Stimulated activated CD4-positive, alpha-beta T cell treated with anti-CD3 and anti-CD28 coated beads, Interleukin-4, amount 100 ng/mL, for 4 hours (primary cell): ENCODE data around the gene SERINC5.
"Not testable (repeated sequence)": the region's sequence is repeated elsewhere in the genome, so short reads cannot be mapped to it uniquely, and the experiment has no call there.

Experiments
- DNase-seq, 2 experiments: peaks; one replicate each; pipeline ENCODE4 v3.0.0-alpha.2; 2020

The SERINC5 gene

DNA sequence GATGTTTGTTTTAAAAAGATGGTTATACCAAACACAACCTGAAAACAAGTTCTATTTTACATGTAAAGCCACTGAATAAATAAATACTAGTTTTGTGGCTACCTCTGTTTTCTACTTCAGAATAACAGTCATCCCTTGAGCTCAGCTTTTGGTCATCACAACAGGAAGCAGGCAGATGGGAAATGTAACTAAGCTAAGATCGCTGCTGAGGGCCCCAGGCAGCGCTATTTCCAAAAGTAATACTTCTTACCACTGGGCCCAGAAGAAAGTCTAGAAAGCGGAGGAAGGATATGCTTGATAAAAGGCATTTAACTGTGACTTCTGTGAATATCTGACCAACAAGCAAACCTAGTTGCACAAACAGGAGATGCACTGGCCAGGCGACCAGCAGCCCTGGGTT is 61.4 kb downstream of the SERINC5 start:
- DNase-seq, result no peak

DNA sequence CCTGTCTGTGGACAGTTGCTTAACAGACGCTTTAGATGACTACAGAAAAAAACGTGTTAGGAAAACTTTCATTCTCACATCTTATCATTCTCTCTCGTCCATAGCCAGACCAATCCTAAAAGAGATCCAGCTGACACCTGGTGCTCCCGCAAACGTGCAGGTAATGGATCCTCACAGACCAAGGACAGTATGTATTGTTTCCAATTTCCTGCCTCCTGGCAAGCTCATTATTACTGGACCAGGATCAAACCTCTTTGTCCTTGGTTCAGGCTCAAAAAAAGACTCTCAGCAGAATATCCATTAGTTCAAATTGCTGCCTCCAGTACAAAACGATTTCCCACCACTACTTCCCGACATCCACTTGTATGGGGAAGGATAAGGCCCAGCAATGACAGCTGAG is 62.4 kb downstream of the SERINC5 start:
- DNase-seq, result no peak

DNA sequence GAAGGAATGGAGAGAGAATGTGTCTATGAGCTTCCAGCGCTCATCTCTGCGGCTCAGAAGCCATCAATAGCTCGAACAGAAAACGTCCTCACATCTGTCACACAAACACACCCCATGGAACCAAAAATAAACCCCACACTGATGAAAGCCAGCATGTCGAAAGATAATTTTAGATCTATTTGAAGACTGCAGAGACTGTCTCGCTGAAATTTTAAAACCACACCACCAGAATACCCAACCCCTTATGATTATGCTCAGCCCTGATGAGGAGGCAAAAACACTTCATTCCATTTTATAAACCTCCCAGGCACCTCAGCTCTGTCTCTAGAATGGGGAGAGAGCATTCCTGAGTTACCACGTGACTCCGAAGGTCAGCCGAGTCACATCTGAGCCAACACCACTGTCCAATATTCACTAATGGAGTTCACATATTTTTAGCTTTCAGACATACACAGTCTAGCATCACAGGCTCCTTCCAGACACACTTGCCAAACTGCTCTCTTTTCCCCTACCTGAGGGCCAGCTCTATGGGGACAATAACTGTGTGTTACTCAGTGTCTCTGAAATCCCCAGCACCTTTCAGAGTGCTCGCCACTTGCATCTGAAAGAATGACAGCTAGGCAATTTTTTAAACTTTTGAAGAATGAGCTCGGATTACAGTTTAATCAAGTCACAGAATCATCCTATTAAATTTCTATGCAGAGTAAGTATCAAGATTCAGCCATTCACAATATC is 63.2 kb downstream of the SERINC5 start:
- no peak for DNase-seq

DNA sequence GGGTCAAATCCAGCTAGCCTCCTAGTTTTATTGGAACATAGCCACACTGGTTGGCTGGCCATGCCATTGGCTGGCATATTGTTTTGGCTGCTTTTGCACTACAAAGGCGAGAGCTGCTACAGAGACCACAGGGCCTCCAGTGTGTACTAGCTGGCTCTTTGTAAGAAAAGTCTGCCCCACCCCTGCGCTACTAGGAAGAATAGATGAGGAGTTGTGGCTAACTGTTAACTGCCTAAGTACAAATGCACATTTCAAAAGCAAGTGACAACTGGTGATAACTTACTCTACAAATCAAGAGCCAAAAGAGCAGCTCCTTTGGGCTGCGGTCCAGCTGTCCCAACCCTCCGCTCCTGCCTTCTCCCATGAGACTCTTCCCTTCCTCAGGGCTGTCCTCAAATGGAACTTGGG is 63.9 kb downstream of the SERINC5 start:
- no peak for DNase-seq

DNA sequence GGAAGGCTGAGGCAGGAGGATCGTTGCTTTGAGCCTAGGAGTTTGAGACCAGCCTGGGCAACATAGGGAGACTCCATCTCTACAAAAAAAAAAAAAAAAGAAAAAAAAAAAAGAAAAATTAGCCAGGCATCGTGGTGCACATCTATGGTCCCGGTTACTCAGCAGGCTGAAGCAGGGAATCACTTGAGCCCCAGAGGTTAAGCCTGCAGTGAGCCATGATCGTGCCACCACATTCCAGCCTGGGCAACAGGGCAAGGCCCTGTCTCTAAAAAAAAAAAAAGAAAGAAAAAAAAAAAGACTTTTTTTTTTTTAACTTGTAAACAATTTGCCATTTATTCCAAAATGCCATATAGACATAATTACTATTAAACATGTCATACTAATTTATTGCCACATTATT is 64.5 kb downstream of the SERINC5 start:
- no peak for DNase-seq

DNA sequence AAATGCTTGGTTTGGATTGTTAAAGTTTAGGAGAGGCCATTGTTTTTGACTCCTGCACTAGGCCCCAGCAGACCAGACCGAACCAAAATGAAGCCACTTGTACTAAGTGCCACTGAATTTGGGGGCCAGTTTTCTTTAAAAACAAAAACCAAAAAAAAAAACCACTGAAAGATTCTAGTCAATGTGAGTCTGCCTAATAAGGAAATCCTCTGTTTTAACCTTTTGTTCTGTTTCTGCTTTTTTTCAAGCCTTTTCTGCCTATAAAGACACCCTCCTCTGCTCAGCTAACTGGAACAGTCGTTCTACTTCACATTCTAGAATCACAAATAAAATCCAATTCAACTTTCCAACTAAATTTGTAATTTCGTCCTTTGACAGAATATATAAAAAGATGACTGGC is 64.9 kb downstream of the SERINC5 start:
- no peak for DNase-seq

DNA sequence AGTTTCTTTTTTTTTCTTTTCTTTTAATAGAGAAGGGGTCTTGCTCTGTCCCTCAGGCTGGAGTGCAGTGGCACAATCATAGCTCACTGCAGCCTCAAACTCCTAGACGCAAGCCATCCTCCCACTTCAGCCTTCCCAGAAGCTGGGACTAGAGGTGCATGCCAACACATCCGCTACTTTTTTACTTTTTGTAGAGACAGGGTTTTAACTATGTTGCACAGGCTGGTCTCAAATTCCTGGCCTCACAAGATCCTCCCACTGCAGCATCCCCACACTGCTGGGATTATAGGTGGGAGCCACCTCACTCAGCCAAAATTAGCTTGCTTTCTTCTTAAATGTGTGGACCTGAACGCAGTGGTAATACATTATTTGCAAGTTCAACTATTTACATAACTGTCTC is 66.1 kb downstream of the SERINC5 start:
- DNase-seq, result no peak

DNA sequence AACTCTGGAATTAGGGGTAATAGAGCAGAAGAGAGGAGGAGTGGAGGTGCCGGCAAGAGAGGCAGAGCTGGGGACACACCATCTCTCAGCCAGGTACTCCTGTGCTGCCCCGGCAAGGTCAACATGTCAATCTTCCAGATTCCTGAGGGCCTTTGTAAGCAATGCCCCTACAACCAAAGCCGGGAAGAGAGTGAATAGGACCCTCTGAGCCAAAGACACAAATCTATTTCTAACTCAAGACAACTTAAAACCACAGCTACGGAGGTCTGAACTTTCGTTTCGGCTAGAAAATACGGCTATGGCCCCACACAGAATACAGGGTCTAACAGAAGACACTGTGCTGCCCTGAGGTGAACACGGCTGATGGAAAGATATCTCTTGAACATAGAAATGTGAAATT is 66.6 kb downstream of the SERINC5 start:
- no peak for DNase-seq

DNA sequence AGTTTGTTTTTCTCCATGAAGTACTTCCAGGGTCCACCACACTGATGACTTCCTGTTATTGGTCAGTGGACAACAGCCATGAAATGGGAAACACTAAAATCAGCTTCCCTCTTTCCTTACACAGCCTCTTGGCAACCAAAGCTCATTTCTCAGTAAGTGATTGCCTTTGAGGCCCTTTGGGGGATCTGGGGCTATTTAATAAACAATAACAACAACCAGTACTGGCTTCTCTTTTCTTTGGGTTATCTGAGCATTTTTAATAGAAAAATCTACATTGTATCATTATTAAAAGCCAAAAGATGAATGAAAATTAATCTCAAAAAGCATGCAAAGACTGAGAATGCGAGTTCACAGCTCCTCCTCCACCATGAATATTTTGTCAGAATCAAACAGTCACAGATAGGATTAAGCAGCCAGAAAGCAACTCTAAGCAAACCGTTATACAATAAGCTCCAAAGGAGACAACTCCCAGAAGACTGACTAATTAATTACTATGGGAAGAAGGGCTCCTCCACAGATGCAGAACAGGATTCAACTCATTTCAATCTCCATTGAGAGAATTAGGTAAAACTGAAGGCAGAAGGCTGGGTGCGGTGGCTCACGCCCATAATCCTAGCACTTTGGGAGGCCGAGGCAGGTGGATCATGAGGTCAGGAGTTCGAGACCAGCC is 68.3 kb downstream of the SERINC5 start:
- no peak for DNase-seq

DNA sequence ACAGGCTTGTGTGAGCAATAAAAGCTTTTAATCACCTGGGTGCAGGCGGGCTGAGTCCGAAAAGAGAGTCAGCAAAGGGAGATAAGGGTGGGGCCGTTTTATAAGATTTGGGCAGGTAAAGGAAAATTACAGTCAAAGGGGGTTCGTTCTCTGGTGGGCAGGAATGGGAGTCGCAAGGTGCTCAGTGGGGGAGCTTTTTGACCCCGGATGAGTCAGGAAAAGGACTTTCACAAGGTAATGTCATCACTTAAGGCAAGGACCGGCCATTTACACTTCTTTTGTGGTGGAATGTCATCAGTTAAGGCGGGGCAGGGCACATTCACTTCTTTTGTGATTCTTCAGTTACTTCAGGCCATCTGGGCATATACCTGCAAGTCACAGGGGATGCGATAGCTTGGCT is 70.3 kb downstream of the SERINC5 start:
- not testable (repeated sequence) for DNase-seq

DNA sequence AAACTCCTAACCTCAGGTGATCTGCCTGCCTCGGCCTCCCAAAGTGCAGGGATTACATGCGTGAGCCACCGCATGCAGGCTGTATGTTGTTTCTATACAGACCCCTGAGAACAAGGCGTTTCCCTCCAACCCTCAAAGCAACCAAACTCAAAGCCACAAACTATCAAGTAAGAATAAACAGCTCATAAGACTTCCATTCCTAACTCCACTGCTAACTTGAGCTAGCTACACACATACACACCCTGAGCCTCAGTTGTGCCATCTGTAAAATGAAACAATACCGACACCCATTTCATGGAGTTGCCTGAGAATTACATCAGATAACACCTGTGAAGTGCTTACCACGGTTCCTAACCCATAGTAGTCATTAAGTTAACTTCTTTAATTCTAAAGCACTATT is 70.8 kb downstream of the SERINC5 start:
- DNase-seq, result no peak

DNA sequence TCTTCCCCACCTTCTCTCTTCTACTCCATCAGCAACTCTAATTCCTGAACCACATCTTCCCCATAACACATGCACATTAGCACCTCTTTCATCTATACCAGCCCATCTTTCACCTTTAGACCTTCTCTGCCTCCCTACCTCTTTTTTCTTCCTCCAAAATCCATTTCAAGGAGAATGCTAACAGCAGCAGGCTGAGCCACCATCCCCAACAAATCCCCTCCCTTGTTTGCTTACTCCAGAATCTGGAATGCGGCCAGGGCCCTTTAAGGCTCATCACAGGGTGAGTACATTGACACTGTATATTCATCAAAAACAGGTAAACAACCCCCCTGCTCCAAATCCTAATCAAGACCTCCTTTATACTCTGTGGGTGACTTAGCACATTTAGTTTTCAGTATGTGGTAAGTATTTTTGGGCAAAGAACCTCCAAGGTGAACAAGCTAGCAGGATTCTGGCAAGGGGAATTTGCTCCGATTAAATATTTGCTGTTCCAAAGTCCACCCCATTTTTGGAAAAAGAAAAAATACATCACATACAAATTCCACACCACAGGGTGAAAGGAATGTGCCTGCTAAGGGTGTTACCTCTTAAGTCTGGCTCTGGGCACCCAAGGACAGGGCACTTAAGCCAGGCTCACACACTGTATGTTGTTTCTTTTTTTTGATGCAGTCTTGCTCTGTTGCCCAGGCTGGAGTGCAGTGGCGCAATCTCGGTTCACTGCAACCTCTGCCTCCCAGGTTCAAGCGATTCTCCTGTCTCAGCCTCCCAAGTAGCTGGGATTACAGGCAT is 71.4 kb downstream of the SERINC5 start:
- DNase-seq, result no peak

DNA sequence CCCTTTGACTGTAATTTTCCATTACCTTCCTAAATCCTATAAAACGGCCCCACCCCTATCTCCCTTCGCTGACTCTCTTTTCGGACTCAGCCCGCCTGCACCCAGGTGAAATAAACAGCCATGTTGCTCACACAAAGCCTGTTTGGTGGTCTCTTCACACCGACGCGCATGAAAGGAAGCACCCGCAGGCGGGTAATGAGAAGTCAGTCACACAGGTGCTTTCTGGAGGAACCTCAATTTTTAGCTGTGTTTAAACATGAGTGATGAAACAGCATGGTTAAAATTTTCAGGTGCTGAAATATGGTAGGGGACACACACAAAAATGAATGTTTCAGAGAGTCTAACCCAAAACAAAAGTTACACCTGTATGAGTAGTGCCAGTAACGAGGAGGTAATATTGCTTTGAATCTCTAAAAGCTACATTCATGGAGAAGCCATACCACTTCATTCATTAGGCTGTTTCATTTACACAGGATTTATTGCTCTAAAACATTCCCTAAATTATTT is 72.1 kb downstream of the SERINC5 start:
- not testable (repeated sequence) for DNase-seq

DNA sequence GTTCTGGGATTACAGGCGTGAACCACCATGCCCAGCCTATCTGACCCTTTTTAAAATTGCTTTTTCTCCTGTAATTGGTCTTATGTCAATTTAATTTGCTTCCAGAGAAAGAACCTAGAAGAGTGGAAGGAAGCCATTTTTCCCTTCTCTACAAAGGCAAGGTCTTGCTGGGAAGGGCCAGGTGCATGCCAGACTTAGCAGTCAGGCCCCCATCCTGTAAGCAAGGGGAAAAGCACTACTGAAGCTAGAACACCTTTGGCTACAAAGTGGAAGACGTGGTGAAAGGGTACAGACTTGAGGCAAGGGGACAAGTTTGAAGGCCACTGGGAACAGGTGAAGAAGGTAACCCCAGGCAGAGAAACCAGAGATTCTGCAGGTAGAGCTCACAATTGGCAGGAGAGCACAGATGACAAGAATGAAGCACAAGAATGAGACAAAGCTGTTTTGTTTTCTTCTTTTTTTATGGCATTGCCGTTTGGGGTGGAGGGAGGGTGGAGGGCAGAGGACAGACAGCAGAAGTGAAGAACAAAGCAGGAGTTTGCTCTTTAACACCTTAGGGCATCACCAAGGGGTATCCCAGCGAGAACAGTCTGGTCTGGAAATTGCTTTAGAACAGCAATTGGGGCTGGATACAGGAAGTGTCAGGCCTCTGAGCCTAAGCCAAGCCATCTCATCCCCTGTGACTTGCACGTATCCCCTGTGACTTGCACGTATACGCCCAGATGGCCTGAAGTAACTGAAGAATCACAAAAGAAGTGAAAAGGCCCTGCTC is 72.9 kb downstream of the SERINC5 start:
- DNase-seq, result no peak

DNA sequence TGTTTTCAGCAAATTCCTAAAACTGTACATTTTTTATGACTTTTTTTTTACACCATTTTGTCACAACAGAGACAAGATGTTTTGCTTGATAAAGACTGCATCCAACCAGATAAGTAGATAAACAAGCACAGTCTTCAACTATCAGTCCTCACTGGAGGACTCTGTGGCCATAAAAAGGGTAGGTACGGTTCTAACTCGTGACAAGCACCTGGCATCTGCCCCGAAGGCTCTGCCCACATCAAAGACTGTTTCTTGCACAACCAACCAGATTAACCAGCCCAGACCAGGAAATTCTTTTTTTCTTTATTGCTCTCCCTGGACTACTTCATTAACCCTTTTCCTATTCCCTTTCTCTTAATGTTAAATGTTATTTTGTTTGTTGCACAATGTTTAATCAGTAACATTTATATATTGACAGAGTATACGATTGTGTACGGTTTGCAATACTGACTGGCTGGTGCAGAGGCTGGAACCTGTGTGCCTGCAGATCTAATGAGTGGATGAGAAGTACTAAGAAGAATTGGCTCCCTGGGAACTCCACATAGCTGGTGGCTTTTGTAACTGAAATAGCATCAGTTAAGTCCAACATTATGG is 74.1 kb downstream of the SERINC5 start:
- peak in 1 of 2 experiments; percentile 35 for DNase-seq

DNA sequence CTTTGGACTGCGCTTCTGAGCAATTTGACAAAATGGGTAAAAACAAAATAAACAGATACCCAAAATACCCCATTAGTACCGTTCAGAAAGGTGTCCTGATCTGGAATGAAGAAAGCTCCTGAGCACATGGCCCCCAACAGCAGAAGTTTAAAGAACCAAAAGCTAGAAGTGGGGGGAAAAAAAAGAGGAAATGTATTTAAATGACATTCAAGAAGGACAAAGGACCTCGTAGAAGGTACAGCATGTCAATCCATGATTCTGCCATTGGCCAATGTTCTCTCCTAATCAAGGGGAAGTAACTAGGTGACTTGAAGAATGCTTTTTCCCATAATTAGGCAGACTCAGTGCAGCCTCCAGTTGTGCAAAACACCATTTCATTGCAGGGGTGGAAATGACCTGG is 78.6 kb downstream of the SERINC5 start:
- DNase-seq, result no peak

DNA sequence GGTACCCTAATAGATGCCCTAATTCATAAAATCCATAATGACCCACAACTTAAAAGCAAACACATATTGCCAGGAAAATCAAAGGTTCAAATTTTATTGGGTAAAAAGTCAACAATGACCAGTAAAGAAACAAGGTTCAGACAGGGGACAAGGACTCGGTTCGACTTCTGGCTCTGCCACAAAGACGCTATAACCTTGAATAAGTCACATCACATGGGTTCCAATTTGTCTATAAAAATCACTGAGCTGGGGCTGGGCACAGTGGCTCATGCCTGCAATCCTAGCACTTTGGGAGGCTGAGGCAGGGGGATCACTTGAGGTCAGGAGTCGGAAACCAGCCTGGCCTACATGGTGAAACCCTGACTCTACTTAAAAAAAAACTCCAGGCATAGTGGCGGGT is 80.5 kb downstream of the SERINC5 start:
- no peak for DNase-seq

DNA sequence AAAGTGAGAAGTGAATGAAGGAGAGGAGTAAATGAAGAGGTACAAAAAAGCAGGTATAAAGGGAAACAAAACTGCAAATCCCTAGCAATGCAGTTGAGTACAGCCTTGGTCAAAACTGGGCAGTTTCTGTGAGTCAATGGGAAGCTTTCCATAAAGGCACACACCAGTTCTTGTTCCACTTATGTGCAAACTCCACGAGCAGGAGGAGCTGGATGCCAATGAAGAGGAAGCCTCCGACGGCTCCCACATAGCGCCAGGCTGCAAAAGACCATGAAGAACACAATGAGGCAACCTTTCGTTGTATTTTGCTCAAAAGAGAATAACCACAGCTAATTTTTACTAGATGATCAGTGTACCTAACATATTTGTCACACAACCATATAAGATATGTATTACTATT is 81.1 kb downstream of the SERINC5 start:
- no peak for DNase-seq

DNA sequence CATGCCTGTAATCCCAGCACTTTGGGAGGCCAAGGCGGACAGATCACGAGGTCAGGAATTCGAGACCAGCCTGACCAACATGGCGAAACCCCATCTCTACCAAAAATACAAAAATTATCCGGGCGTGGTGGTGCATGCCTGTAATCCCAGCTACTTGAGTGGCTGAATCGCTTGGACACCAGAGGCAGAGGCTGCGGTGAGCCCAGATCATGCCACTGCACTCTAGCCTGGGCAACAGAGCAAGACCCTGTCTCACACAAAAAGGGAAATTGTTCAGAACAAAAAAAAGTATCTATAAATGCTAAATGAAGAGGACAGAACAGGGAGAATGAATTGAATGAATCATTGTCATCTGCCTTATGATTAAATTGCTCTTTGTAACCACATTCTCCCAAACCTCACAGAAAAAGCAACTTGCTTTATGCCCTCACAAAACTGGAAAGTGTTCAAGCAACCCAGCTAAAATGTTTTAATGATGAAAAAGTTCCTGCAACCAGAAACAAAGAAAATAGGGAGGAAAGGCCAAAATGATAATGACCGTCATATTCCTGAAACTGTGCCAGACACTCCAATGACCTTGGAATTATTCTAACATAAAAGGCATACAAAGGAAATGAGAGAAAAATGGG is 83.7 kb downstream of the SERINC5 start:
- no peak for DNase-seq

DNA sequence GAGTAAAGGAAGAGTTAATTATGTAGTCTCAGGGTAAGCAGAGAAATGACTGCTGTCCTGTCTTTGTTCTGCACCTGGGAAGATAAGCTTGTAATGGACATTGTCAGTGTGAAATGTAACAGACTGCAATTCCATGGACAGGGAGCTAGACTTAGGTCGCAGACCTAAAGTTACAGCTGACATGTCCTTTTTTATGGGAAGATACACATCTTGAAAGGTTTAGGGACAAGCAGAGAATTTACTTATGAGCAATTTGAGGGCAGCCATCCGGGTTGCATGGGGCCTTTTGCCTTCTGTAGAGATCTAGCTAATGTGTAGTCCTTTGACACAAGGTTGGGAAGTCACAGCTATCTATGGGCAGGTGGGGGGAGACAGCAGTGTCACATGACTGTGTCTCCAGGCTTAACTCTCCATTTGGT is 85.7 kb downstream of the SERINC5 start:
- no peak for DNase-seq

DNA sequence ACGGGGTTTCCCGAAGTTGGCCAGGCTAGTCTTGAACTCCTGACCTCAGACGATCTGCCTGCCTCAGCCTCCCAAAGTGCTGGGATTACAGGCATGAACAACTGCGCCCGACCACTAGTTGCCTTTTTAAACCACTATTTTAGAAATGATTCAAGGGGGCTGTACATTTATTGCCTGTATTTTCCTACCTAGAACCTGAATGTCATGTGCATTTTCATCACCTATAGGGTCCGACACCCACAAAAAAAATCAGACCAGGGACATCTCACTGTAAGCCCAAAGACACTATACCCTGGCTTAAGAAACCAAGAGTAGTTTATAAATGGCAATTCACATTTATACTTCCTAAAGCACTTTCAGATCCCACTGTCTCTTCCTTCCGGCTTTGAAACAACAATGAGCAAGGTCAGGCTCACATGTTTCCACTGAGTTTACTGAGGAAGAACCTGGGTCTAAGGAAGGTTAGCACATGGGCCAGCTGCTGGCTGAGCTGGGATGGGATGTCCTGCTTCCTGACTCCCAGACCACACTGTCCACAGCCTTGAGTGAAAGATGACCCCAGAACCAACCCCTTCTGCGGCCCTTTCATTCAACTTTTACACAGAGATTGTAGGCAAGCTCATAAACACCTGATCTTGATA is 87.3 kb downstream of the SERINC5 start:
- no peak for DNase-seq

DNA sequence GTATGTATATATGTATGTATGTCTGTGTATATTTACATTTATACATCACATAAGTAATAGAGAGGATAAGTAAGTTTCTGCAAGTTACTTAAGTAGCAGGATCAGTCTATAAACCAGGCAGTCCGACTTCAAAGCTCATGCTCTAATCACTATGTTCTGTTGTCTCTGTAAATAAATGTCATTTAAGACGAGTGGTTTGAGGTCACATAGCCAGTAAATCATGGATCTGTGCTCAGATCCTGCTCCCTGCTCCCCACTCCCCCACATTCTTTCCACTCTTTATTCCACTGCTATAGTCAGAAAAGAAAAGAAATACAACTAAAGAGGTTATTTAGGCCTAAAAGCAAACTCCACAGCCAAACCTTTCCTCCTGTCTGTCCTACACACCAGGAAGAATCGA is 90.4 kb downstream of the SERINC5 start:
- no peak for DNase-seq
